HCT116 (cell line): ENCODE data around the gene HOXC13. TPM values are rescaled to one million over a fixed set of nuclear protein-coding genes. Genes with fewer than 3 reads are reported as not detected.

Experiments used
- ATAC-seq: fragments of 200-7000 bp; cut with Tn5 transposase; 2 replicates; pipeline ENCODE4 v1.9.1; 2020; ENCODE audit warnings: mild to moderate bottlenecking, moderate library complexity
- BruUV-seq: library from RNA; stranded (reverse); fragments of 400-500 nt; replicated peaks from 2 replicates; lab custom pipeline; 2021; lab: Mats Ljungman, UMichigan
- CTCF ChIA-PET: fragments of 300-600 bp; sonication (Branson Sonifier 250); formaldehyde crosslinking; loops from one replicate; lab custom pipeline; 2021; ENCODE audit warnings: antibody characterized with exemption; lab: Charles Lee
- POLR2A ChIA-PET: fragments of 300-600, 350-600 bp; sonication (Branson Sonifier 250); formaldehyde crosslinking; loops from one replicate; lab custom pipeline; 2021; ENCODE audit warnings: antibody characterized with exemption; lab: Charles Lee
- RAD21 ChIA-PET, 2 experiments: fragments of 300-600 bp; sonication (Branson Sonifier 250); formaldehyde crosslinking; loops; one replicate each; lab custom pipeline; 2023; ENCODE audit warnings: low total read pairs in 2 of 2; ENCODE audit not compliant: uncharacterized antibody in 2 of 2, unreplicated experiment in 2 of 2, low non-redundant PET in 1 of 2; lab: Charles Lee
- DNase-seq: peaks from one replicate; pipeline ENCODE4 v3.0.0-alpha.2; 2010; ENCODE audit warnings: low read depth, low spot score
- H2AFZ ChIP-seq: fragments of 200-600 bp; shearing (Covaris generic), sonication (generic); 2 replicates; pipeline ENCODE4 v1.6.1; 2017; ENCODE audit warnings: low read depth, mixed run types, mixed read lengths, antibody characterized with exemption, low read length; ENCODE audit not compliant: poor library complexity, severe bottlenecking
- H3K27ac ChIP-seq: 2 replicates; pipeline ENCODE4 v1.5.1; 2012; ENCODE audit warnings: low read depth, low read length
- H3K27me3 ChIP-seq: fragments of 200-600 bp; sonication (generic); 2 replicates; pipeline ENCODE4 v1.6.1; 2016; ENCODE audit warnings: mixed run types, low read length, mixed read lengths; ENCODE audit not compliant: insufficient read depth
- H3K36me3 ChIP-seq, 2 experiments: fragments of 200-500 bp in 1 of 2; fragments of 200-600 bp in 1 of 2; sonication (Bioruptor generic) in 1 of 2; sonication (generic) in 1 of 2; 2 replicates each; pipeline versions ENCODE4 v1.5.1 to v1.6.1; 2014 to 2016; ENCODE audit warnings: low read length in 2 of 2, inconsistent platforms in 1 of 2, mixed read lengths in 1 of 2, mixed run types in 1 of 2; ENCODE audit not compliant: insufficient read depth in 2 of 2, control insufficient read depth in 1 of 2
- H3K4me1 ChIP-seq, 2 experiments: fragments of 200-600 bp in 1 of 2; sonication (generic) in 1 of 2; 2 replicates each; pipeline versions ENCODE4 v1.5.1 to v1.6.1; 2012 to 2017; ENCODE audit warnings: low read length in 2 of 2, inconsistent platforms in 1 of 2, mild to moderate bottlenecking in 1 of 2, mixed read lengths in 1 of 2, mixed run types in 1 of 2, moderate library complexity in 1 of 2; ENCODE audit not compliant: insufficient read depth in 2 of 2, control insufficient read depth in 1 of 2
- H3K4me2 ChIP-seq: fragments of 200-600 bp; sonication (generic); 2 replicates; pipeline ENCODE4 v1.6.1; 2017; ENCODE audit warnings: mixed run types, low read length, mixed read lengths
- H3K4me3 ChIP-seq, 2 experiments: fragments of 200-600 bp in 1 of 2; sonication (generic) in 1 of 2; replicated peaks in 1 of 2; 2 replicates each; pipeline ENCODE4 v1.5.1; 2011 to 2016; ENCODE audit warnings: low read length in 2 of 2, control low read depth in 1 of 2, low read depth in 1 of 2, mild to moderate bottlenecking in 1 of 2, mixed read lengths in 1 of 2, mixed run types in 1 of 2
- H3K79me2 ChIP-seq: fragments of 200-600 bp; sonication (generic); 2 replicates; pipeline ENCODE4 v1.6.1; 2017; ENCODE audit warnings: mild to moderate bottlenecking, mixed run types, low read length, moderate library complexity, mixed read lengths; ENCODE audit not compliant: insufficient read depth
- H3K9ac ChIP-seq: fragments of 200-600 bp; sonication (generic); 2 replicates; pipeline ENCODE4 v1.6.1; 2016; ENCODE audit warnings: low read length, mixed read lengths
- H3K9me2 ChIP-seq: fragments of 200-600 bp; sonication (generic), shearing (Covaris generic); 2 replicates; pipeline ENCODE4 v1.6.1; 2017; ENCODE audit warnings: mixed run types, mild to moderate bottlenecking, moderate library complexity; ENCODE audit not compliant: insufficient read depth
- H3K9me3 ChIP-seq, 2 experiments: fragments of 200-500 bp in 1 of 2; fragments of 200-600 bp in 1 of 2; sonication (Bioruptor generic) in 1 of 2; sonication (generic) in 1 of 2; 2 replicates each; pipeline ENCODE4 v1.6.1; 2014 to 2017; ENCODE audit warnings: low read length in 2 of 2, mixed read lengths in 2 of 2, inconsistent platforms in 1 of 2, low read depth in 1 of 2, mild to moderate bottlenecking in 1 of 2, mixed run types in 1 of 2, moderate library complexity in 1 of 2; ENCODE audit not compliant: control insufficient read depth in 1 of 2, insufficient read depth in 1 of 2
- H4K20me1 ChIP-seq: fragments of 200-600 bp; sonication (generic), shearing (Covaris generic); 2 replicates; pipeline ENCODE4 v1.6.1; 2017; ENCODE audit warnings: mixed run types, mild to moderate bottlenecking, moderate library complexity; ENCODE audit not compliant: insufficient read depth
- CBX3 ChIP-seq: IDR thresholded peaks from 2 replicates; pipeline ENCODE4 v1.6.1; 2012; ENCODE audit warnings: low read depth
- CEBPB ChIP-seq: IDR thresholded peaks from 2 replicates; pipeline ENCODE4 v1.6.1; 2012; ENCODE audit warnings: low read depth
- EGR1 ChIP-seq: IDR thresholded peaks from 2 replicates; pipeline ENCODE4 v1.6.1; 2012; ENCODE audit warnings: low read depth
- ELF1 ChIP-seq: IDR thresholded peaks from 2 replicates; pipeline ENCODE4 v1.6.1; 2012; ENCODE audit warnings: low read depth, borderline replicate concordance
- EZH2phosphoT487 ChIP-seq: fragments of 200-600 bp; IDR thresholded peaks from 2 replicates; pipeline ENCODE4 v1.6.1; 2018; ENCODE audit warnings: antibody characterized with exemption, borderline replicate concordance
- JUND ChIP-seq: IDR thresholded peaks from 2 replicates; pipeline ENCODE4 v1.6.1; 2012
- POLR2AphosphoS5 ChIP-seq: IDR thresholded peaks from 2 replicates; pipeline ENCODE4 v1.6.1; 2011; ENCODE audit warnings: mild to moderate bottlenecking, low read depth, low read length, moderate library complexity
- RAD21 ChIP-seq: IDR thresholded peaks from 2 replicates; pipeline ENCODE4 v1.6.1; 2012; ENCODE audit warnings: low read depth, mild to moderate bottlenecking
- YY1 ChIP-seq: IDR thresholded peaks from 2 replicates; pipeline ENCODE4 v1.6.1; 2011; ENCODE audit warnings: low read length, low read depth, moderate library complexity, mild to moderate bottlenecking; ENCODE audit not compliant: insufficient replicate concordance; ENCODE audit errors: extremely low read depth
- ZFX ChIP-seq: fragments of 450-650 bp; IDR thresholded peaks from 2 replicates; pipeline ENCODE4 v1.6.1; 2017
- intact Hi-C: fragments of 100-400 bp; cut with micrococcal nuclease; formaldehyde crosslinking; loops from 2 replicates; pipeline ENCODE4 v1.10.0; 2022
- total RNA-seq: library from RNA; stranded (reverse); gene quantifications from one replicate; pipeline ENCODE4 v1.2.1, GENCODE V29; 2021; ENCODE audit not compliant: unreplicated experiment
- TF ChIP-seq, protein P1 (sequence below): IDR thresholded peaks from 2 replicates; pipeline ENCODE4 v1.6.1; 2012; ENCODE audit warnings: low read depth
- TF ChIP-seq, protein P2 (sequence below): IDR thresholded peaks from 2 replicates; pipeline ENCODE4 v1.6.1; 2012
- TF ChIP-seq, protein P3 (sequence below), 3 experiments: fragments of 200-600 bp in 1 of 3; sonication (generic) in 1 of 3; IDR thresholded peaks in 2 of 3; conservative IDR thresholded peaks in 1 of 3; 2 replicates each; pipeline ENCODE4 v1.5.1; 2012 to 2017; ENCODE audit warnings: low read depth in 2 of 3, low read length in 2 of 3, antibody characterized with exemption in 1 of 3, borderline replicate concordance in 1 of 3, control low read depth in 1 of 3, mild to moderate bottlenecking in 1 of 3, mixed read lengths in 1 of 3, mixed run types in 1 of 3, moderate library complexity in 1 of 3; ENCODE audit not compliant: insufficient read depth in 1 of 3

HOXC13 gene
- total RNA-seq, 1 experiment from 2014 or later: 3.8 TPM

DNA sequence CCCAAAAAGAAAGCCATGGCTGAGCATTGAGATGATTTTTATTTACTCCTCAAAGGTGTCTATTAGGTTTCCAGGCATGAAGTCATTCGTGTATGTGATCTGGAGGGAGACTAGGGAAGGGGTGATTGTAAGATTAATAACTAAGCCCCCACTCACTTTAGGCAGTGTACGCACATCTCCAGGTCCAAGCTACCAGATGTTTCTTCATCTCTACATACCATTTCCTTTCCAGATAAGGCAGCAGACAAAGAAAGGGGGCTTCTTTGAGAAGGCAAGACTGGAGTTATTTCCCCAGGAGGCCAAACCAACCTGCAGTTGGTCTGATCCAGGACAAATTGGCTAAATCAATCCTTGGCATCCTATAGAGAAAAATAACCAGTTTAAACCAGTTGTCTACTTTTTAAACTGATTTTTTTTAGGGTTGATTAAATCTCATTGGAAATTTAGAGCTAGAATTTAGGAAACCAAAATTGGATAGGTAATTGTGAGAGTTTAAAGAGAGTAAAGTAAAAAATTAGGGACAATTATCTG is 3.9 kb downstream of the HOXC13 start:
- BruUV-seq: no TSS peak
- ATAC-seq: no peak

DNA sequence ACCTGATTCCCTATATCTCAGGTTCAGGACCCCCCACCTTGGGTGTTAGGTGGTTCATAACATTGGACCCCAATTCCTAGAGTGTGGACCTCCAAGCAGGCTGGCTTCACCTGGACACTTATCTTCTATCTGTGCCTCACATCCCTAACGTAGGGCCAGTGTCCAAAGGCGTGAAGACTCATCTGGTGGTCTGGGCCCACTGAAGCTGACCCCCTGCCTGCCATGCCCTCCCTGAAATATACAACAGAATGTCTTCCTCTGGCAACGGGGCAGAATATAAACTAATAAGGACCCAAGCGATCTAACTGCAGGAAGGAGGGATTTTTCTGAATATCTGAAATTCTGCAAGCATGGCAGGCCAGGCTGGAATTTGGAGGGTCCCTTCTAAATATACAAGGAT is 5.6 kb downstream of the HOXC13 start:
- ATAC-seq: no peak
- no peaks in the 10 kb centered on the region for H3K36me3 ChIP-seq
- no TSS peak for BruUV-seq
- H3K27me3 ChIP-seq: no peaks in the 10 kb centered on the region
- H3K27ac ChIP-seq: no peak overlapping the region
- RAD21 ChIA-PET: no interaction called here
- peaks cover 0 to under 1% of the 10 kb centered on the region in 2 experiments; a peak in 1 of 4 replicates for H3K4me1 ChIP-seq
- H3K9me2 ChIP-seq: no peaks in the 10 kb centered on the region
- H3K4me3 ChIP-seq: no peak overlapping the region
- no peaks in the 10 kb centered on the region for H3K79me2 ChIP-seq
- H2AFZ ChIP-seq: no peak overlapping the region
- no peaks in the 10 kb centered on the region for H3K9me3 ChIP-seq
- DNase-seq: no peak
- CTCF ChIA-PET: no interaction called here
- intact Hi-C loops: no loop called here
- no peak overlapping the region for H3K9ac ChIP-seq
- H4K20me1 ChIP-seq: no peaks in the 10 kb centered on the region
- POLR2A ChIA-PET: no interaction called here
- no peak overlapping the region for H3K4me2 ChIP-seq
- TF ChIP-seq YY1 (no peak), JUND (no peak), ZFX (no peak), CEBPB (no peak), EZH2phosphoT487 (no peak), RAD21 (no peak), CBX3 (no peak), ELF1 (no peak), POLR2AphosphoS5 (no peak)
- TF ChIP-seq, protein P1, sequence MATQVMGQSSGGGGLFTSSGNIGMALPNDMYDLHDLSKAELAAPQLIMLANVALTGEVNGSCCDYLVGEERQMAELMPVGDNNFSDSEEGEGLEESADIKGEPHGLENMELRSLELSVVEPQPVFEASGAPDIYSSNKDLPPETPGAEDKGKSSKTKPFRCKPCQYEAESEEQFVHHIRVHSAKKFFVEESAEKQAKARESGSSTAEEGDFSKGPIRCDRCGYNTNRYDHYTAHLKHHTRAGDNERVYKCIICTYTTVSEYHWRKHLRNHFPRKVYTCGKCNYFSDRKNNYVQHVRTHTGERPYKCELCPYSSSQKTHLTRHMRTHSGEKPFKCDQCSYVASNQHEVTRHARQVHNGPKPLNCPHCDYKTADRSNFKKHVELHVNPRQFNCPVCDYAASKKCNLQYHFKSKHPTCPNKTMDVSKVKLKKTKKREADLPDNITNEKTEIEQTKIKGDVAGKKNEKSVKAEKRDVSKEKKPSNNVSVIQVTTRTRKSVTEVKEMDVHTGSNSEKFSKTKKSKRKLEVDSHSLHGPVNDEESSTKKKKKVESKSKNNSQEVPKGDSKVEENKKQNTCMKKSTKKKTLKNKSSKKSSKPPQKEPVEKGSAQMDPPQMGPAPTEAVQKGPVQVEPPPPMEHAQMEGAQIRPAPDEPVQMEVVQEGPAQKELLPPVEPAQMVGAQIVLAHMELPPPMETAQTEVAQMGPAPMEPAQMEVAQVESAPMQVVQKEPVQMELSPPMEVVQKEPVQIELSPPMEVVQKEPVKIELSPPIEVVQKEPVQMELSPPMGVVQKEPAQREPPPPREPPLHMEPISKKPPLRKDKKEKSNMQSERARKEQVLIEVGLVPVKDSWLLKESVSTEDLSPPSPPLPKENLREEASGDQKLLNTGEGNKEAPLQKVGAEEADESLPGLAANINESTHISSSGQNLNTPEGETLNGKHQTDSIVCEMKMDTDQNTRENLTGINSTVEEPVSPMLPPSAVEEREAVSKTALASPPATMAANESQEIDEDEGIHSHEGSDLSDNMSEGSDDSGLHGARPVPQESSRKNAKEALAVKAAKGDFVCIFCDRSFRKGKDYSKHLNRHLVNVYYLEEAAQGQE: no peak
- TF ChIP-seq, protein P2, sequence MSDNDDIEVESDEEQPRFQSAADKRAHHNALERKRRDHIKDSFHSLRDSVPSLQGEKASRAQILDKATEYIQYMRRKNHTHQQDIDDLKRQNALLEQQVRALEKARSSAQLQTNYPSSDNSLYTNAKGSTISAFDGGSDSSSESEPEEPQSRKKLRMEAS: no peak

More for the DNA sequence above, 3.9 kb downstream of the HOXC13 start:
- no peaks in the 10 kb centered on the region for H3K36me3 ChIP-seq
- no peak for DNase-seq
- no peaks in the 10 kb centered on the region for H4K20me1 ChIP-seq
- intact Hi-C loops: no loop called here
- no peaks in the 10 kb centered on the region for H3K27me3 ChIP-seq
- no peak overlapping the region for H2AFZ ChIP-seq
- no peaks in the 10 kb centered on the region for H3K9me2 ChIP-seq
- CTCF ChIA-PET: no interaction called here
- no peaks in the 10 kb centered on the region for H3K9me3 ChIP-seq
- no peak overlapping the region for H3K9ac ChIP-seq
- TF ChIP-seq CEBPB (no peak), POLR2AphosphoS5 (no peak), EGR1 (no peak), ZFX (no peak)
- TF ChIP-seq, protein P3, sequence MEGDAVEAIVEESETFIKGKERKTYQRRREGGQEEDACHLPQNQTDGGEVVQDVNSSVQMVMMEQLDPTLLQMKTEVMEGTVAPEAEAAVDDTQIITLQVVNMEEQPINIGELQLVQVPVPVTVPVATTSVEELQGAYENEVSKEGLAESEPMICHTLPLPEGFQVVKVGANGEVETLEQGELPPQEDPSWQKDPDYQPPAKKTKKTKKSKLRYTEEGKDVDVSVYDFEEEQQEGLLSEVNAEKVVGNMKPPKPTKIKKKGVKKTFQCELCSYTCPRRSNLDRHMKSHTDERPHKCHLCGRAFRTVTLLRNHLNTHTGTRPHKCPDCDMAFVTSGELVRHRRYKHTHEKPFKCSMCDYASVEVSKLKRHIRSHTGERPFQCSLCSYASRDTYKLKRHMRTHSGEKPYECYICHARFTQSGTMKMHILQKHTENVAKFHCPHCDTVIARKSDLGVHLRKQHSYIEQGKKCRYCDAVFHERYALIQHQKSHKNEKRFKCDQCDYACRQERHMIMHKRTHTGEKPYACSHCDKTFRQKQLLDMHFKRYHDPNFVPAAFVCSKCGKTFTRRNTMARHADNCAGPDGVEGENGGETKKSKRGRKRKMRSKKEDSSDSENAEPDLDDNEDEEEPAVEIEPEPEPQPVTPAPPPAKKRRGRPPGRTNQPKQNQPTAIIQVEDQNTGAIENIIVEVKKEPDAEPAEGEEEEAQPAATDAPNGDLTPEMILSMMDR (IDR thresholded peaks at IDR 0.05 in 2 of 3, conservative IDR thresholded peaks at IDR 0.05 in 1 of 3; ENCODE audit: borderline replicate concordance in 1 of 3, insufficient read depth in 1 of 3, low read depth in 2 of 3, low read length in 2 of 3): no peak
- TF ChIP-seq, all 23 proteins: peak for 0
- Histone ChIP-seq H3K4me3 (no peak overlapping the region), H3K79me2 (no peaks in the 10 kb centered on the region), H3K4me1 (peaks cover 8 to 15% of the 10 kb centered on the region in 2 experiments; a peak in 3 of 4 replicates), H3K27ac (no peak overlapping the region), H3K4me2 (no peak overlapping the region)
- ChIA-PET RAD21 (no interaction called here), POLR2A (no interaction called here)
